Neural cell (in vitro differentiated cells): ENCODE data around the gene SOX13.

ENCODE experiments used
- CTCF ChIP-seq: fragments of 450-650 bp; IDR thresholded peaks from 2 replicates; pipeline ENCODE4 v1.5.1; 2014; ENCODE audit warnings: antibody characterized with exemption, mild to moderate bottlenecking, moderate library complexity; ENCODE audit not compliant: poor library complexity, severe bottlenecking
- EP300 ChIP-seq: fragments of 450-650 bp; conservative IDR thresholded peaks from 2 replicates; pipeline ENCODE4 v1.6.1; 2014; ENCODE audit warnings: antibody characterized with exemption, mild to moderate bottlenecking, moderate library complexity; ENCODE audit not compliant: poor library complexity, severe bottlenecking
- EZH2 ChIP-seq: fragments of 200-600, 300-800 bp; shearing (Covaris generic), sonication (generic); IDR thresholded peaks from 2 replicates; pipeline ENCODE4 v1.6.1; 2014; ENCODE audit warnings: antibody characterized with exemption, low read length, borderline replicate concordance, mild to moderate bottlenecking; ENCODE audit not compliant: insufficient read depth, poor library complexity, severe bottlenecking
- POLR2AphosphoS5 ChIP-seq: IDR thresholded peaks from 2 replicates; pipeline ENCODE4 v1.6.1; 2012
- TAF1 ChIP-seq: IDR thresholded peaks from 2 replicates; pipeline ENCODE4 v1.6.1; 2012; ENCODE audit warnings: low read depth

GRCh38 chr1:204146965-204147364, 74.0 kb downstream of the SOX13 start:
- TF ChIP-seq CTCF (no peak), POLR2AphosphoS5 (no peak), TAF1 (no peak), EP300 (no peak), EZH2 (no peak)
